GM21360 (cell line): ENCODE data around the gene PTRH1.

ENCODE experiments used
- ATAC-seq: cut with Tn5 transposase; IDR thresholded peaks from one replicate; pipeline ENCODE4 v1.9.1; 2021; ENCODE audit warnings: mild to moderate bottlenecking, moderate library complexity; ENCODE audit not compliant: unreplicated experiment

PTRH1 gene

DNA sequence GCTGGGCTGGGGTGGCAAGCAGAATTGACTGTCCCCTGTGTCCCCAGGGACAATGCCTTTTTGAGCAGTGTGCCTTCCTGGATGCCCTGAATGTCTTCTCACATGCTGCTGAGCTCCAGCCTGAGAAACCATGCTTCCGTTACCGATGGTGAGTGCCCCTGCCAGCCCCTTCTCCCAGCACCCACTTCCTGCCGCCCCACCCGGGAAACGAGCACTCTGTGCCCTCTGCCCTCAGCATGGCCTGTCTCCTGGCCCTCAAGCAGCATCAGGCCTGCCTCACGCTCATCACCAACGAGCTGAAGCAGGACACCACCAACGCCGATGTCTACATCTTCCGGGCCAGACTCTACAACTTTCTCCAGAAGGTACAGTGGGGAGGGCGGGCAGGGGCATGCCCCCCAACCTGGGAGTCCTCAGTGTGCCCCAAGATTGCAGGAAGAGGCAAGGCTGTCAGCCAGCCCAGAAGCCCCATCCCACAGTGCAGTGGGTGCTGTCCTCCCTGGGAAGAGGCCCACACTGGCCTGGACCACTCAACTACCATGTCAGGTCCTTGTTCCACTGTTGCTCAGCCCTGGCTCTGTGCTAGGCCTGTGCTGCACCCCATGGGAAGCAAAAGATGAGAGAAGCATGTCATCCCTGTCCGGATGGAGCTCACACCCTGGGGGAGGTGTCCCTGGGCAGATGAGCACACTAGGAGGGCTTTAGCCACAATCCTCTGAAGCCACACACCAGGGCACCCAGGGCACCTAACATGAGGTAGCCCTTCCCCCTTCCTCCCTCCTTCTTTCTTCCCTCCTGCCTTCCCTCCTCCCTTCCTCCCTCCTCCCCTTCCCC, 4.8 kb upstream of the PTRH1 start:
- ATAC-seq: no peak

- no peak for ATAC-seq
Observed at GRCh38 chr9:127717766-127718165, 2.3 kb upstream of the PTRH1 start.

DNA sequence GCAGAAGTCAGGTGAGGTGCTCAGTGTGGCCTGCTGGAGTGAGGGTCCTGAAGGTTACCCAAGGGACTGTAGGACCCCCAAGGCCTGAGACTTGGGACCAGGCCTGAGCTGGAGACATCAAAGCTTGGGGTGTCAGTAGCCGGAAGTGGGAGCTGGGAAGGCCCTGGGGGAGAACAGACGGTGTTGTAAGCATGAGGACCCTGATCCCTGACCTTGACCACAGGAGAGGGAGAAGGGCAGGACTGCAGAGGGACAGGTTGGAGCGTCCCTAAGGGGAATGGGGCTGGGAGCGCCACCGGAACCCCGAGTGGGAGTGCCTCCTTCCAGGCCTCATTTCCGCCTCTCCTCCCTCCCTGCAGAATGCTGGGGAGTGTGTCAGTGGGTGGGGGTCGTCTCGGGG, 949 bp upstream of the PTRH1 start:
- no peak for ATAC-seq

- no peak for ATAC-seq
Observed at GRCh38 chr9:127714951-127715469, 453 bp downstream of the PTRH1 start.

- no peak for ATAC-seq
Observed at GRCh38 chr9:127714020-127714750, 1.3 kb downstream of the PTRH1 start.

- no peak for ATAC-seq
Observed at GRCh38 chr9:127712867-127713266, 2.6 kb downstream of the PTRH1 start.

DNA sequence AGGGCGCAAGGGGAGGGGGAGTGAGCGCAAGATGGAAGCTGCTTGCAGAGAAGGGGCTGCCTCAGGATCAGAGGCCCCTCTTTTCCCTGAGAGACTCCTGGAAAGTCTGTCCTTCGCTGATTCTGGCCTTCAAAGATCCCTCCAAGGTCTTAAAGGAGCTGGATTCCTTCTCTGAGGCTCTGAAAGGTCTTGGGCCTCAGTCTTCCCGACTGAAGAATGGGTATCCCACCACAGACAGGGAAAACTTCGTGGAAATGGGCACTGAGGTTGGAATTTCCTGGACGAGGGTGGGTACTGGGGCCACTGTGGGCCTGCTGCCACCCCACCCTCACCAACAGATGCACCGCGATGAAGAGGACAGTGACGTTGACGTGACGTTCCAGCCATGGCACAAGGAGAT, 3.1 kb downstream of the PTRH1 start:
- no peak for ATAC-seq

GRCh38 chr9:127711831-127712274, 3.6 kb downstream of the PTRH1 start:
- ATAC-seq: no peak

DNA sequence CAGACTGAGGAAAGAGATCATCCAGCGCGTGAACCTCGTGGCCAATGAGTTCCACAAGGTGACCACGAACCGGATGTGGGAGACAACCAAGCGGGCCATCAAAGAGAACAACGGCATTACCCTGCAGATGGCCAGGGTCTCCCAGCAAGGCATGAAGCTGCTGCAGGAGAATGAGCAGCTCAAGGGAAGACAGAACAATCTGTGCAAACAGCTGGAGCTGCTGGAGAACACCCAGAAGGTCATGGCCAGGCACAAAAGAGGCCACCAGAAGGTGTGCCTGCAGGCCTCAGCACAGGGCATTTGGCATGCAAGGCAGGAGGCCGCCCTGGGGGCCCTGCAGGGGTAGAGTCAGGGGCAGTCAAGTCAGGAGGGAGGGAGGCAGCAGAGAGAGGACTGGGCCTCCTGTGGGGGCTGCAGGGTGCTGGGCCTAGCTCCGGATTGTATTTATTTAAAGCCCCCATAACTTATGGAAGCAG, 4.2 kb downstream of the PTRH1 start:
- ATAC-seq: no peak

DNA sequence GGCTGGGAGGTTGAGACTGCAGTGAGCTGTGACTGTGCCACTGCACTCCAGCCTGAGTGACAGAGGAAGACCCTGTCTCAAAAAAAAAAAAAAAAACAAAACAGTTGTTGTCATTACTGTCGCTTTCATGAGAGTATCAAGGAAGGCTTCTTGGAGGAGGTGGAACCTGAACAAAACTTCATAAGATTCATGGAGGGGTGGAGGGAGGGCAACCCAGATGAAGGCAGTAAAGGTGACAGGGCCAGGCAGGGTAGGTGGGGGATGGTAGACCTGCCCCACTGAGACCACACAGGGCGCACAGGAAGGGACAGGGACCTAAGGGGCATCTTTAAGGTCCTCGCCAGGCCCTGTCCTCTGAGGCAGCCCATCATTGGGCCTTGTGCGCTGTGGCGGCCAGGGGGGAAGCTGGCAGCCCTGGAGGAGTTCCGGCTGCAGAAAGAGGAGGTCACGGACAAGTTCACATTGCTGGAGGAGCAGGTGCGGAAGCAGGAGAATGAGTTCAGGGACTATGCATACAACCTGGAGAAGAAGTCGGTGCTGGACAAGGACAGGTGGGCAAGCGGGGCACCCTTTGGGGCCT, 5.2 kb downstream of the PTRH1 start:
- ATAC-seq: no peak

GRCh38 chr9:127708952-127709587, 6.4 kb downstream of the PTRH1 start:
- no peak for ATAC-seq

DNA sequence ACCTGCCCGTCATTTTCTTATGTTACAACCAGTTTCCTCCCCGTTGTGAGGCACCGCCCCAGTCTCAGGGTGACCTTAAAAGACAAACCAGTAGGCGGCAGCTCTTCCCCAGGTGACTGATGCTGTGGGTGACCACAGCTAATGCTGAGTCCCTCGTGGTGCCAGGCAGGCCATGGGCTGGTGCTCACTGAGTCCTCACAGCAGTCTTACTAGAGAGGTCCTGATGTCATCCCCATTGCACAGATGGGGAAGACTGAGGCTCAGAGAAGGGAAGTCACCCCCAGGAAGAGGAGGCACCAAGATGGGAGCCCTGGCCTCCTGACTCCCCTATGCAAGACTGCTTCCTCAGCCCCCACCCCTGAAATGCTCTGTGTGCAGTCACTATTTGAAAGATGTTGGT, 7.7 kb downstream of the PTRH1 start:
- ATAC-seq: no peak

DNA sequence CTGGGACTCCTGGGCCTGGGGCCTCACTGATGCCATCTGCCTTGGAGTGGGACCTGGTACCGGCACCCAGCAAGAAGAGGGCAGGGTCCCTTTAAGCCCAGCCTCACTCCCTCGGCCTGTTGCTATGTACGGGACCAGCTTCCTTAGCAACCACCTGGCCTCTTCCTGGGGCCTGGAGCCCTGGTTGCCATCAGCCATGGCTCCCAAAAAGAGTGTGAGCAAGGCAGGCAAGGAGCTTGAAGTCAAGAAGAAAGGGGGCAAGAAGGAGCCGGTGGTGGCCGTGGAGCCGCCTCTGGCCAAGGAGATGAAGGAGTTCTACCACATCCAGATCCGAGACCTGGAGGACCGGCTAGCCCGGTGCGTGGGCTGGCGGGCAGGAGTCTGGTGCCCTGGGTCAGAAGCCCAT, 8.6 kb downstream of the PTRH1 start, which contains the start of gene CFAP157:
TSS of gene CFAP157 (plus strand) at position 153 of the 406 bp plus-strand sequence. CDS start at position 197, 44 bp downstream.
- no peak for ATAC-seq

DNA sequence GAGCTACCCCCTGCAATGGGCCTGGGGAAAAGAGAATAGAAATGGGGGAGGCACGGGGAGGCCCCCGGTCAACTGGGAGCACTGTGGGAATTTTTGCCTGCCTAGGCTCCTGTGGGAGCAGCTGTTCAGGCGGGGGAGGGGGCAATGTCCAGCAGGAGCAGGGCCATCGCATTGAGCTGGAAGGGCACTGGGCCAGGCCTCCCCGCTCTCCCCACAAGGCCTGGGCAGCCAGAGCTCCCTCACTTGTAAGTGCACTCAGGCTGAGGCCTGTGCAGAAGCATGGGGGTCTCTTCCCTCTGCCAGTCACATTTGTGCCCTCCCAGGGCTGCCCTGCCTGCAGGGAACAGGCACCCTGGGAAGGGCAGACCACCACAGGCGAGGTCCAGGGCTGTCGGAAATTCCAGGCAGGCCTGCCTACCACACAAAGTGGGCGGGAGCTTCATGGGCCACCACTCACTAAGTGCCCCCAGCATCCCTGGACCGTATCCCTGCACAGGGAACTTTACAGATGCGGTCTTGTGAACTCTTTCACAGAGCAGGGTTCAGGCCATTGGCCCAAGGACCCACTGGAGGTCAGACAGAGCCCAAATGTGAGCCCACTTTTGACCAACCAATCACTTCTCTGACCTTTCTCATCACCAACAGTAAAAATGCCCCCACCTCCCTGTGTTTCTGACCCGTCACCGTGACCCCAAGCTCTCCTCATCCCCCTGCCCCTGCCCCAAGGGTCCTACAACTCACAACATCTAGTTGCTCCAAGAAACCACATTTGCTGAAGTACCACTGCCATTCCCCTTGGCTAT, 9.7 kb downstream of the PTRH1 start:
- ATAC-seq: no peak

DNA sequence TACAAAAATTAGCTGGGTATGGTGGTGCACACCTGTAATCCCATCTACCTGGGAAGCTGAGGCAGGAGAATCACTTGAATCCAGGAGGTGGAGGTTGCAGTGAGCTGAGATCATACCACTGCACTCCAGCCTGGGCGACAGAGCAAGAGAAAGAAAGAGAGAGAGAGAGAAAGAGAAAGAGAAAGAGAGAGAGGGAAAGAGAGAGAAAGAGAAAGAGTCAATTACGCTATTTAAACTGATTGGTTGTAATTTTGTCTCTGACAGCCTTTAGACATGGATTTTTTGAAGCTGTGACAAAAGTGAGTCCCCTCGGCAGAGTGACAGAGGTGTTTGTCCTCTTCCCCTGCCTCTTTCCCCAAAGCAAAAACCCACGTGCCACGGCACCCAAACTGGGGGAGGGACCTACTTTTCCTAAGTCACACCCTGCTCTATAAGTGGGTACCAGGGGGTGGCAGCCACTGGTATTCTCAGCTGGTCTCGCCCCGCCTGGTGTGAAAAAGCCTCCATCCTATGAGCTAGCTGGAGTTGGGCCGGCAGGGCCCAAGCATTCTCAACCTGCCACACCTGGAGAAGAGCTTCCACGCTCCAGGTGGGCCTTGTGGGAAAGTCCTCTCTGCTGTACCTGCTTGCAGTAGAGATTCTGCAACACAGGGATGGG, 12.0 kb downstream of the PTRH1 start:
- ATAC-seq: no peak

DNA sequence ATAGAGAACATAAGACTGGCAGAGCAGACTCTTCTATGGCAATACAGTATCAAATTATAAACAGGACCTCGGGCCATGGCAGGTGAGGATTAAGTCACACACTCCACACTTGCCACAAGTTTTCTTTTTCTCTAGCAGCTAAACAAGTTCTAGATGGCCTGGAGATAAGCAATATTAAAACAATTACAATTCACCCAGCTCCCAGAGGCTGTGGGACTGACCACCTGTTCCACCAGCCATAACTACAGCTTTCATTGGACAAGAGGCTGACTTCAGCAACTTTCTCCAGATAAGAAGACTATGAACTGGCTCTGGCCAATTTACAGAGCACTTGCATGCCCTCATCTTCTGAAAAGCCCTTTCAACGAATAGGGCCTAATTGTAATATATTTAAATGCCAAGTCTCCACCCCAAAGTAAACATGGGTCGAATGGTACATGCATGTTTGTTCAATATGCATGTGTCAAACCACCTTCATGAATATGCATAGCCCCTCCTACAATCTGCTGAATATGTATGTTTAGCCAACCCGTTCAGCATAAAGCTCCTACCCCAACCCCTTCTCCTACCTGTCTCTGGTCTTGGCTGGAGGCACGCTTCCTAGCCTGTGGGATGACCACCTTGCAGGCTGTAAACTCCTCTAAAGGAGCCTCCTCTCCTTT, 14.7 kb downstream of the PTRH1 start:
- no peak for ATAC-seq

- no peak for ATAC-seq
Observed at GRCh38 chr9:127700140-127700539, 15.3 kb downstream of the PTRH1 start.

GRCh38 chr9:127698985-127699670, 16.3 kb downstream of the PTRH1 start:
- ATAC-seq: peak; percentile 75
